IPS DF 19.7 (cell line): Measurements from ENCODE around the gene WWP2.
"Not testable (repeated sequence)": the region's sequence is repeated elsewhere in the genome, so short reads cannot be mapped to it uniquely, and the experiment has no call there.

Source experiments
- DNase-seq: peaks from one replicate; pipeline ENCODE4 v3.0.0-alpha.2; 2013; ENCODE audit warnings: low read depth, low spot score

The WWP2 gene

DNA sequence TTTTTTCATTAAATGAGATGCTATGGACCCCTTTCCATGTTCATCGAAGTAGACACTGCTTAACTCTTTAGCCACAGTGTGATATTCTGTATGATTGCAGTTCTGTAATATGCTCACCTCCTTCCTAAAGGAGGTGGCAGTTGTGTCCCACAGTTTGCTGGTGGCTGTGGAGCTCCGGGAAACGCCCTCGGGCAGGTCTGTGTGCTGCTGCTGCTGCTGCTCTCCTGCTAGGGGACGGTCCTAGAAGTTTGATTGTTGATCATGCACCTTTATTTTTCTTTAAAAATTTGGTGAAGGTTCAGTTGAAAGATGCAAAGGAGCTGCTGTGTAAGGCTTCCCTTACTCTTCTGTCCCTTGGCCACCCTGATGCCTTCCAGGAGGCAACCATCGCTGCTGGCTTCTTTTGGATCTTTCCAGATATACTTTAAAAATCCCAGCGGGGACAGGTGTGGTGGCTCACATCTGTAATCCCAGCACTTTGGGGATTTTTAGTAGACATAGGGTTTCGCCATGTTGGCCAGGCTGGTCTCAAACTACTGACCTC, 180.6 kb downstream of the WWP2 start:
- DNase-seq: no peak

DNA sequence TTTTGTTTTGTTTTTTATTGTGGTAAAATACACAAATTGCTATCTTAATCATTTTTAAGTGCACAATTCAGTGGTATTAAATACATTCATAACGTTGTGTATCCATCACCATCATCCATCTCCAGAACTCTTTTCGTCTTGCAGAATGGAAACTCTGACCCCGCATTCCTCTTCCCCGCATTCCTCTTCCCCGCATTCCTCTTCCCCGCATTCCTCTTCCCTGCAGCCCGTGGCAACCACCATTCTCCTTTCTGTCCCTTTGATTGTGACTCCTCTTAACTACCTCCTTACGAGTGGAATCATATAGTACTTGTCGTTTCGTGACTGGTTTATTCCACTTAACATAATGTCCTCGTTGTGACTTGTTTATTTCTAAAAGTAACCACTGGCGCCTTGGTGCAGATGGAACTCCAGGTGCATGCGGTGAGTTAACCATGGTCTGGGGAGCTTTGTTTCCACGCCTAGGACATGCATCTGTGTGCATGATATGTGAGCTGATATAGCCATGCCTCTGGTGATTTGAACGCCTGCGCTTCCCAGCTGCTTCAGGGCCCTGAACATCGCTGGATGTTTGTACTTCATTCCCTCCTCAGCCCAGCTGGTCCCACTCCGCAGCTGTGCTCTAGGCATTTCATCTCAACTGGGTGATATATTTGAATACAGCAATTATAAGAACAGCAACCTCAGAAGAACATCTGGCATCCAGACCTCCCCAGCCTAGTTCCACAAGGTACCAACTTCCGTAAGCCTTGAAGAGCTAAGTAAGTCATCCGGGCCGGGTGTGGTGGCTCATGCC, 181.3 kb downstream of the WWP2 start:
- DNase-seq: not testable (repeated sequence)

DNA sequence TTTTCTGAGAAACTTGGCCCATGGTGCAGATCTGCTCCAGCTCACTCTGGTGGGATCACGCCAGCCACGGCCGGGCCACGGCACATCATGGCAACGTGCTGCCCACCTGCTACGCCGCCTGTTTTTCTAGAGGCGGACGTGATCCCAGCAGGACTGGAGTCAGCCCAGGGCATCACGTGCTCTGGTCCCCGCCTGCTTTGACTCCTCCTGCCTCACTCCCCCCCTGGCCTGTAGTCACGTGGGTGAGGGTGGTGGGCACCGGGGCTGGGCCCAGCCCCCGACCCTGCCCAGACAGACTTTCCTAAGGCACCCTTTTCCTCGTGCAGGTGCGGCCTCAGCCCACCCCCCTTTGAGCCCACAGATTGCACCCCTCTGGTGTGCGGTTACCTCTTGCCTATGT, 188.3 kb downstream of the WWP2 start:
- DNase-seq: not testable (repeated sequence)

DNA sequence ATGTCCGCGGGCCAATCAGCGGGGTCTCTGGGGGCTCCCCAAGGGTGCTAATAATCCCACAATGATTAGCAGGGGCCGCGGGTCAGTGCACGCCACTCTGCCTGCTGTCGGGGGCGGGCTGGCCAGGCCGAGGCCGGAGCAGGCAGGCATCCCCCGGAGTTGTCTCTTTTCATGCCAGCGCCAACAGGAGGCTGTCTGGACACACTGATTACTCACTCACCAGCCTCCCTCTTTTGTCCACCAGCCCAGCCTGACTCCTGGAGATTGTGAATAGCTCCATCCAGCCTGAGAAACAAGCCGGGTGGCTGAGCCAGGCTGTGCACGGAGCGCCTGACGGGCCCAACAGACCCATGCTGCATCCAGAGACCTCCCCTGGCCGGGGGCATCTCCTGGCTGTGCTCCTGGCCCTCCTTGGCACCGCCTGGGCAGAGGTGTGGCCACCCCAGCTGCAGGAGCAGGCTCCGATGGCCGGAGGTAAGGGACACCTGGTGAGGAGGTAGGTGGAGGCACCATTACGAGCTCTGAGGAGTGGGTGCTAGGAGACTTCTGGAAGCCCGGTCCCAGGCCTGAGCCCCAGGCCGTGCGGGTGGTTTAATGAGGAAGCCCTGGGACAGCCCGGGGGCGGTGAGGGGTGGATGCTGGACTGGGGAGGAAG, 189.0 kb downstream of the WWP2 start, which contains the start of gene CLEC18A:
Gene CLEC18A, plus strand, starts transcription at position 318 of the 655 bp plus-strand sequence. Its CDS starts 33 bp downstream, at position 351.
- not testable (repeated sequence) for DNase-seq

DNA sequence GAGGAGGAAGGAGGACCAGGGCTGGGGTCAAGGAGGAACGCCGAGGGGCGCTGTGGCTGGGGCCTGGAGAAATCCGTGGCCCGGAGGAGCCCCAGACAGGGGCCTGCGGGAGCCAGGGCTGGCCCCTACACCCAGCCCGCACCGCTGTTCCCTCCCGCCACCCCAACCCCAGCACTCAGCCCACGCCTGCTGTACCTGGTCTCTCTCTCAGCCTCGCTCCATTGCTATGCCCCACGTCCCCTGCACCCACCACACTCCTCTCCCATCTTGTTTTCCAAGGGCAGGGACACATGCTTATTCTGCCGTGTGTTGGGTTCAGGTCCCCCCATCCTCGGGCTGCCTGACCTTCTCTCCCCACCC, 189.5 kb downstream of the WWP2 start:
- not testable (repeated sequence) for DNase-seq

DNA sequence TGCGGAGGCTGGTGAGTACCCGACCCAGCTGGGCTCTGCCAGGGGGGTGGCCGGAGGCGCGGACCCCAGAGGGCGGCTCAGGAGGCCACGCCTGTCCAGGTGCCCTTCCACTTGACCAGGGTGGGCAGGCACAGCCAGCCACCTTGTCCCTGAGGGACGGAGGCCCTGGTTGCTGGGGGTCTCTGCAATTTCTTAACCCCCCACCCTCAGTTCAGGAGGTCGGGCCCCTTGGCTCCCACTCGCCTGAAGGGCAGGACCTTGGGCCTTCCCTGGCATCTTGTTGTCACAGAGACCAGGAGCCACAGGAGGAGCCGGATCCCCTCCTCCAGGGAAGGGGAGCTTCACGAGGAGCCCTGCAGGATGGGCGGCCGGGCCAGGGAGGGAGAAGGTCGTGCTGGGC, 190.0 kb downstream of the WWP2 start:
- DNase-seq: not testable (repeated sequence)

DNA sequence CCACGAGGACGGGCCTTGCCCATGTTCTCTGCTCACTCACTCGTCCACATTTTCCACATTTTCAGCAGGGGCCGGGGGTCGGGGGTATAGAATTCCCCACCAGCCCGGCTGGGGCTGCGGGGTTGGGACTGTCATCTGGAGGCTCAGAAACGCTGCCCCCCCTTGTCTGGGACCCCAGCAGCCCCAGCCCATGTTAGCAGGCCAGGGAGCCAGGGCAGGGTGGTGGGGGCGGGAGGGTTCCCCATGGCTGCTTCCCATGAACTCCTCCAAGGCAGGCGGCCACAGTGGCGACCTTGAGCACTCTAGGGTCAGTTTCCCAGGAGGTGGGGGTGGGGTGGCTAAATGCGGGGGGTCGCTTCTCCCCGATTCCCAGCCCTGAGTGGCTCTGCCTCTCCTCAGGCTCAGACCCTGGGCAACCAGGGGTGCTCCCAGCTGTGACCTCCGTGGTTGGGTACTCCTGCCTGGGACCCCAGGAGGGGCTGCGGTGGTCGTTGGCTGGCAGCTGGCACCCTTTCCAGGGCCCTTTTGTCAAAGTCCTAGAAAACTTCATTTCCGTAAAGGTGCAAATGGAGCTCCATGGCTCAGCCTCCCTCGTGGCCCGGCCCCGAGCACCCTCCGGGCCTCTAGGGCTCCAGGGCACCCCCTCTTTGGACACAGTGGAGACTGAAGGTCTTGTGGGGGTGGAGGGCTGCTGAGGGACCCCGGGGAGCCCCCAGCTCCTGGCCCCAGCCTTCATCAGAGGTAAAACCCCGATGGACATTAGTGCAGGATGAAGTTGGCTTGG, 190.6 kb downstream of the WWP2 start:
- DNase-seq: not testable (repeated sequence)

DNA sequence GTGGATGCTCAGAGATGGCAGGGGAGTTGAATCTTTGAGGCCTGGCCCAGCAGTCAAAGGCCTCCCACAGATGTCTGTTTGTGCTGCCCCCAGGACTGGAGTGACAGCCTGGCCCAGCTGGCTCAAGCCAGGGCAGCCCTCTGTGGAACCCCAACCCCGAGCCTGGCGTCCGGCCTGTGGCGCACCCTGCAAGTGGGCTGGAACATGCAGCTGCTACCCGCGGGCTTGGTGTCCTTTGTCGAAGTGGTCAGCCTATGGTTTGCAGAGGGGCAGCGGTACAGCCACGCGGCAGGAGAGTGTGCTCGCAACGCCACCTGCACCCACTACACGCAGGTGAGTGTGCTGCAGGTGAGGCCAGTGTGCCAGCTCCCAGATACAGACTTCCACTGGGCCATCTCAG, 192.1 kb downstream of the WWP2 start:
- not testable (repeated sequence) for DNase-seq

DNA sequence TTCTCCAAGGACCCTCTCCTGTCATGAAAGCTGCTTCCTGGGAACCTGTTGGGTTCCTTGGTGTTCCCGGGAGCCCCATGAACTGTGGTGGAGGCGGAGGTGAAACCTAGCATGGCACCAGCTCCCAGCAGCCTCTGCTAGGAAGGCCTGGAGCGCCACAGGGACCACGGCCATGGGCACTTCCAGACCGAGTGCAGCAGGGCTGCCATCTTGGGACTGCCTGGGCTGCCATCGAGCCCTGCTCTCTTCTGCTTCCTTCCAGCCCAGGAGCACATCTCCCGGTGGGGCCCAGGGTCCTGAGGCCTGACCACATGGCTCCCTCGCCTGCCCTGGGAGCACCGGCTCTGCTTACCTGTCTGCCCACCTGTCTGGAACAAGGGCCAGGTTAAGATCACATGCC, 201.2 kb downstream of the WWP2 start:
- not testable (repeated sequence) for DNase-seq

DNA sequence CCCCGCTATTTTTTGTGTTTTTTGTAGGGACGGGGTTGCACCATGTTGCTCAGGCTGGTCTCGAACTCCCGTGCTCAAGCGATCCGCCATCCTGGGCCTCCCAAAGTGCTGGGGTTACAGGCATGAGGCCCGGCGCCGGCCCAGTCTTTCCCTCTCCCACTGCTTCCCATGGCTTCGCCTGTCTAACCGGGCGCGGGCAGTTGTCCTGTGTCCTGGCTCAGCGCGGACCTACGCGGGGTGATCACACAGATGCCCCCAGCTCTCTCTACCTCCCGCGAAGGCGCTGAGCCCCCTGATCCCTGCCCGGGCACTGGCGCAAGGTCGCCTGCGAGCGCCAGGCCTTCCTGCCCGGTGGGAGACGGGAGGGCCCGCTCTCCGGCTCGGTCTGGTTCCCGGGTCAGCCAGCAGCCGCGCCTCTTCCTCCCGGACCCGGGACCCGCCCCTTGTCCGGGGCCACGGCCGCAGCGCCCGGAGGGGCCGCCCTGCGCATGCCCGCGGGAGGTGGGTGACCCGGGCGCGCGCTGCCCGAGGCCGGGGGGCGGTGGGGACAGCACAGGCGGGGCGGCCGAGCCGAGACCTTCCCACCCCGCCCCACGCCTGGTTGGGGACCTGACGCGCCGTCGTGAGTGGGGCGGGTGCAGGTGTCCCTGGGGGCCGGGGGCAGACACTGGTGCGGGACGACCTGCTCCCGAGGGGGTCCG, 203.0 kb downstream of the WWP2 start:
- DNase-seq: peak; percentile 0

DNA sequence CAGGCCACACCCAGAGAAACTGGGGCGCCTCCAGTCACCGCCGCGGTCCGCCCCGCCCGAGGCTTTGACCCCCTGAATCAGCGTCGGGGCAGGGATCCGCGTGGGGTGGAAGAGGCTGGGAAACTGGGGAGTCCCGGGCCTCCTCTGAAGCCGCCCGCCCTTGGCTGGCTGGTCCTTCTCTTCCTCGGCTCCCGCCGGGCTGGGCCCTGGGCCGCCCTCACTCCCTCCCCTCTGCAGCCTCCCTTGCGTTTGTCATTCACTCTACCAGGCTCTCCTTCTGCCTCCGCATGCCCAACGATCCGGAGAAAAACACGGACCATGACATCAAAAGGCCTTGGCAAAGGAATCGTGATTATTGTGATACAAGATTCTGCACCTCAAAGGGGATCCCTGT, 203.5 kb downstream of the WWP2 start:
- not testable (repeated sequence) for DNase-seq

DNA sequence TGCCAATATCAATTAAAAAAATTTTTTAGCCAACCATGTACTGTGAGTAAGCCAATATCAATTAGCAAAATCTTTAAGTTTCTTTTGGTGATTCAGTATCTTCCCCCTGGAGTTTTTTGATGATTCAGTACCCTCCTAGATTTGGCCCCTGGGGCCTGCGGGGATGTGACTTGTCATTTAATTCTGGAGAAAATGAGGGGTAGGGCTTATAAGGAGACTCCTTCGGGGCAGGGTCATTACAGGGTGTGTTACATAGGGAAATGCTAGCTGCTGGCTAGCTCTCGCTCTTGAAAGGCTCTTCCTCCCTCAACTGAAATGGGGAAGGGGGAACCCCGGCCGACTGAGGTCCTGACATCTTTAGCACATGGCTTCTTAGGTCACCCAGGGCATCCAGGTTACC, 205.6 kb downstream of the WWP2 start:
- not testable (repeated sequence) for DNase-seq

DNA sequence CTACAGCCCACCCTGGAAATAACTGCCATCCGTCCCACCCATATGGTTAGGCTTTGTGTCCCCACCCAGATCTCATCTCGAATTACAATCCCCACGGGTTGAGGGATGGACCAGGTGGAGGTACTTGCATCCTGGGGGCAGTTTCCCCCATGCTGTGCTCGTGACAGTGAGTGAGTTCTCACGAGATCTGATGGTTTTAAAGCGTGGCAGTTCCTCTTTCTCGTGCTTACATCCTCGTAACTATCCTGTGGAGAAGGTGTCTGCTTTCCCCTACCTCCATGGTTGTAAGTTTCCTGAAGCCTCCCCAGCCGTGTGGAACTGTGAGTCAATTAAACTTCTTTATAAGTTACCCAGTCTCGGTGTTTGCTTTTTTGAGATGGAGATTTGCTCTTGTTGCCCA, 206.0 kb downstream of the WWP2 start:
- DNase-seq: not testable (repeated sequence)

DNA sequence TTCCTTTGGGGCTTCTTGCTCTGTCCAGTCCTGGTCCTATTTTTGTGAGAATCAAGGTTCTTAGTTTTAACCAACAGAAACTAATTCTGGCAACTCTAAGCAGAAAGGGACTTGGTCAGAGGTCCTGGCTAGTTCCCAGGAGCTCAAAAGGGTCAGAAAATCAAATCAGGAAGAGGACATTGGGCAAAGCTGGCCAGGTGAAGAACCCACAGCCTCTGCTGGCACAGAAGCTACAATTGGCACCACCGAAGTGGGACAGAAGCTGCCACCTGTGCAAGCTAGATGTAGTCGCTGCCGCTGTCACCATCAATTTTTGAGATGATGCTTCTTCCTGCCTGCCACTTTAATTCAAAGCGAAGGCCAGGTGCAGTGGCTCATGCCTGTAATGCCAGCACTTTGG, 207.5 kb downstream of the WWP2 start:
- not testable (repeated sequence) for DNase-seq

DNA sequence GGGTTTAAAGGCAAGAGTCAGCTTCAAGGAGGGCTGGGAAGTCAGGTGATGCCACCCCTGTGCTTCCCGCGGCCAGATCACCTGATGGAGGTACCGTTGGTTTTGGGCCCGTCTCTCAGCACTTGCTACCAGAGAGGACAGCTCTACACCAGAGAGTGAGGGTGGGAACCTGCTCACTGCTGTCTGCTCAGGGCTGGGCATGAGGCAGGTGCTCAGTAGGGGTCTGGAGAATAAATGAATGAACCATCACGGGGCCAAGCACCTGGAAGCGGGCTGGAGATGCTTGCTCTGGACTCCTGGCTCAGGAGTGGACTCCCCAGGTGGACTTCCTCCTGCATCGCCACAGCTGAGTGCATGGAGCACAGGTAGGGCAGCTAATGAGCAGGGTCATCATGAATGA, 210.0 kb downstream of the WWP2 start:
- not testable (repeated sequence) for DNase-seq

DNA sequence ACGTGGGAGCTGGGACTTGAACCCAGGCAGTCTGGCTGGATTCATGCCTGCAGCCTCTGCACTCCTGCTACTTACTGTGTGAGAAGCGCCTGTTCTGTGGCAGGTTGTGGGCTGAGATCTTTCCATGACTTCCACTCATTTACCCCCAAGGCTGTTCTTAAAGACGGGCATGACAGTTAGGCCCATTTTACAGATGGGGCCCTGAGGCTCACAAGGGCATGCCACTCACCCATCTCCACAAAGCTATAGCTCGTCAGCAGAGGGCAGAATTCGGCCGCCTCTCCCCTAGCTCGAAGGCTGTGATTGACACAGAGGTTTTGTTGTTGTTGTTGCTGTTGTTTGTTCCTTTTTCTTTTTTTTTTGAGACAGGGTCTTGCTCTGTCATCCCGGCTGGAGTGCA, 210.8 kb downstream of the WWP2 start:
- DNase-seq: not testable (repeated sequence)

DNA sequence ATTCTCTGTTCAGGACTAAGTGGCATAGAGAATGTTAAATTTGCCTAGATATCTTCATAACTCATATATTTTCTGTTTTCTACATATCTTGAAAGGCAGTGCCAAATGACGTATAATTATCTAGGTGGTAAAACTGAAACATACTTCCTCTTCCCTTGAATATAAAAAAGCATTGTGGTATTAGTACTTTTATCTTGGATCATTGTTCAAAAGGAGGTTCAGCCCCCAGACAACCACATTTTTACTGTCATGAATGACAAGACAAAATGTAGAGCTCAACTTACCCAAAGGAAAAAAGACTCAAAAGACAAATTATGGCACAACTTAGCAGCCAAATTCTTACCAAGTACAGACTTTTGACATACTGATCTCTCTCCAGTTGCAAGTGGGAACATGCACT, 223.1 kb downstream of the WWP2 start:
- DNase-seq: not testable (repeated sequence)
